Fibroblast of mammary gland (primary cell): ENCODE data around the gene NCR3LG1.

Source experiments
- DNase-seq: peaks from one replicate; pipeline ENCODE4 v3.0.0-alpha.2; 2010; ENCODE audit warnings: low read depth
- H3K4me3 ChIP-seq: 2 replicates; pipeline ENCODE4 v1.5.1; 2011; ENCODE audit warnings: low read depth, mild to moderate bottlenecking, low read length, moderate library complexity; ENCODE audit not compliant: control insufficient read depth
- TF ChIP-seq, protein P1 (sequence below): conservative IDR thresholded peaks from 2 replicates; pipeline ENCODE4 v1.5.1; 2011; ENCODE audit warnings: low read depth, low read length, inconsistent platforms; ENCODE audit not compliant: control insufficient read depth, insufficient read depth

NCR3LG1 gene

DNA sequence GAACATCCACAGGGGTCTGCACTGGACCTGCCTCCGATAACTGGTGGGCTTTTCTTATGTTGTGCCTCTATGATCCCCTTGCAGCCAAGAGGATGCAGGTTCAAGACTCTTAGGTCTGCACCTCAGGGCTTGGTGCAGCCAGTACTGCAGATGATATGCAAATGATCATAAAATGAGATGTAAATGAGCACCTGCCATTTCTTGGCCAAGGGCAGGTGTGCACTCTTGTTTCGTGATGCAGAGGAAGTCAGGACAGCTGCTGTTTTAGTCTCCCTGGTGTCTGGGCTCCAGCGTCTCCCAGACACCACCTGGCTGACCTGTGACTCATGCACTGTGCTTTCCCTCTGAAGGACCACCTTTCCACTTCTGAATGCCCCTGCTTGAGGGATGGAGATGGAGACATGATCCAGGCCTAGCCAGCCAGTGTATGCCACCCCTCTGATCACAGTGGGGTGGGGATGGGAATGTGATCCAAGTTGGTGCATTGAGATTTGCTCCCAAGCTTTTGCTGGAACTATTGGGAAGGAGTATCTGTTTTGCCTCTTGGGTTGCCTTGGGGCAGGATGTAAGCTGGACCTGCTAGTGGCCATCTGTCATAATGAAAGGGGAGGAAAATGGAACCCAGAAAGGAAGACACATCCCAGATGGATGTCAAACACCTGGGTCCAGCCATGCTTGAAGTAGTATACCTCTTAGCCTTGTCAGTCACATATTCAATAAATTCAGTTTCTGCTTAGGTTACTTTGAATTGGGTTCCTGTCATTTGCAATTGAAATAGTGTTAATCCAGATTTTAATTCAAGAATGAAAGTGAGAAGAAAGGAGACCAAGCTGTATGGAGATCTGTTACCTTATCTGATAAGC lies 40.1 kb downstream of the NCR3LG1 start:
- TF ChIP-seq, protein P1, sequence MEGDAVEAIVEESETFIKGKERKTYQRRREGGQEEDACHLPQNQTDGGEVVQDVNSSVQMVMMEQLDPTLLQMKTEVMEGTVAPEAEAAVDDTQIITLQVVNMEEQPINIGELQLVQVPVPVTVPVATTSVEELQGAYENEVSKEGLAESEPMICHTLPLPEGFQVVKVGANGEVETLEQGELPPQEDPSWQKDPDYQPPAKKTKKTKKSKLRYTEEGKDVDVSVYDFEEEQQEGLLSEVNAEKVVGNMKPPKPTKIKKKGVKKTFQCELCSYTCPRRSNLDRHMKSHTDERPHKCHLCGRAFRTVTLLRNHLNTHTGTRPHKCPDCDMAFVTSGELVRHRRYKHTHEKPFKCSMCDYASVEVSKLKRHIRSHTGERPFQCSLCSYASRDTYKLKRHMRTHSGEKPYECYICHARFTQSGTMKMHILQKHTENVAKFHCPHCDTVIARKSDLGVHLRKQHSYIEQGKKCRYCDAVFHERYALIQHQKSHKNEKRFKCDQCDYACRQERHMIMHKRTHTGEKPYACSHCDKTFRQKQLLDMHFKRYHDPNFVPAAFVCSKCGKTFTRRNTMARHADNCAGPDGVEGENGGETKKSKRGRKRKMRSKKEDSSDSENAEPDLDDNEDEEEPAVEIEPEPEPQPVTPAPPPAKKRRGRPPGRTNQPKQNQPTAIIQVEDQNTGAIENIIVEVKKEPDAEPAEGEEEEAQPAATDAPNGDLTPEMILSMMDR = no peak
- DNase-seq = no peak
- no peak overlapping the region for H3K4me3 ChIP-seq

DNA sequence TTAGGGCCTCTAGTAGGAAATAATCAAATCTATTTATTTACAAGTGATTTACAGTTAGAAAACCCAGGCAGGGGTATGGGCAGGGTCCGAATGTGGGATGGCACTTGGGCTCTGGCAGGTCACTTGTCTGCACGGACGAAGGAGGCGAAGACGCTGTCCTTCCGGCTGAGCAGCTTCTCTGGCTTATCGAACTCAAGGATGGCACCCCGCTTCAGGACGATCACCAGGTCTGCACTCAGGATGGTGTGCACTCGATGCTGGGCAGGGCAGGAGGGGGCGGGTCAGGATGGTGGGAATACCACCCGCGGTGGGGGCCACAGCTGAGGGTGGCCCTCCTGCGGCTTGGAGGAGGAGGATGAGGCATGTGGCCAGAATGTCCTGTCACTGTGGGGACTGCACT lies 41.3 kb downstream of the NCR3LG1 start:
- TF ChIP-seq, protein P1 = no peak
- DNase-seq = no peak

DNA sequence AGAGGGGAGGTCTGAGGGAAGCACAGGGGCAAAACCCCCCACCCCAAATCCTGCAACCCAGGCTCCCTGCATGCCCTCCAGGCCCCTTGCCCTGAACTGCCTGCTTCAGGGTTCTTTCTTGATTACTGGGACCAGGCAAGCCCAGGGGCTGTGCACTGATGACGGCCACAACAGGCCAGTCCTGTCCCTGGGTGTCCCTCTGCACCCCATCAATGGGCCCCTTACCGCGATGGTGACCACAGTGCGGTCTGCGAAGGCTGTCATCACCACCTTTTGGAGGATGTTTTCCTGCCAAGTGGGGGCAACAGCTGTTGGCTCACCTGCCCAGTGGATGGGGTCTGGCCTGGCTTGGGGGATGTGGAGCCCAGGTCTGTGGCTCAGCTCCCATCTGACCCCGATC lies 41.9 kb downstream of the NCR3LG1 start:
- TF ChIP-seq, protein P1 = no peak
- DNase-seq = no peak
- H3K4me3 ChIP-seq = no peak overlapping the region

More for the DNA sequence above, 41.3 kb downstream of the NCR3LG1 start:
- no peak overlapping the region for H3K4me3 ChIP-seq

DNA sequence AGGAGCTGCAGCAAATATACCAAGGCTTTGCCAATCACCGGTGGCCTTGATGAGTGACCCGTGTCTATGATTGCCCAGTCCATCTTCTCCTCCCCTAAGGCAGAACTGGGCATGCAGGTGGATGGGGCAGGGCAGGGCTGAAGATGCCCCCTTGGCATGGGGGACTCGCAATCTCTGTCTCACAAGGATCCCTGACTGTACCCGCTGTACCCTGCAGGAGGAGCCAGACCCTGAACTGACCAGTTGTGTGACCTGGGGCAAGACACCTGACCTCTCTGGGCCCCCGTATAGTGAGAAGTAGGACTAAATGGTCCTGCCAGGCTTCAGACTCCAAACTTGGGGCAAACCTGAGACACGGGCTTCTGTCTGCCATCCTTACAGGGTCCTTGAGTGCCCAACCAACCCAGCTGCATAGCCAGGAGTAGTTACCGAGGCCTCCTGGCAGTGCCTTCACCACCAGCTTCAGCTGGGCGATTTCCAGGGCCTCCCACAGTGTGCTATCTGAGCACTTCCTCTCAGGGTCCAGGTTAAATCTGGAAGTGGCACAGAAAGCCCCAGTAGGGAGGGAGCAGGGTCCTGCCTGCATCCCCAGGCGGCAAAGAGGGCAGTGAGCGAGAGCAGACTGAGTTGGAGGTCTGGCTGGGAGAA lies 43.3 kb downstream of the NCR3LG1 start:
- DNase-seq = no peak
- TF ChIP-seq, protein P1 = no peak
- no peak overlapping the region for H3K4me3 ChIP-seq

DNA sequence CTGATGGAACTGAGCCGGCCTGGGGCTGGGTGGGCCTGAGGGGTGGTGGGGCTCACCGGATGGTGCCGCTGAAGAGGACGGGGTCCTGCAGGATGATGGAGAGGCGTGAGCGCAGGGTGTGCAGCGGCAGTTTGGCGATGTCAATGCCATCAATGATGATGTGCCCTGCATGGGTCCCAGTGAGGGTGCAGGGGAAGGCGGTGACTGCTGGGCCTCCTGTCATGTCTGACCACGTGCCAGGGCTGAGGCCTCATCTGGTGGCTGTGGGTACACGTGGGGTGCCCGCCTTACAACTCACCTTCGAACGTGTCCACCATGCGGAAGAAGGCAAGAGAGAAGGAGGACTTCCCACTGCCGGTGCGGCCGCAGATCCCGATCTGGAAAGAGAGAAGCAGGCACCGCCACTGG lies 44.0 kb downstream of the NCR3LG1 start:
- DNase-seq = no peak
- TF ChIP-seq, protein P1 = no peak
- H3K4me3 ChIP-seq = no peak overlapping the region

DNA sequence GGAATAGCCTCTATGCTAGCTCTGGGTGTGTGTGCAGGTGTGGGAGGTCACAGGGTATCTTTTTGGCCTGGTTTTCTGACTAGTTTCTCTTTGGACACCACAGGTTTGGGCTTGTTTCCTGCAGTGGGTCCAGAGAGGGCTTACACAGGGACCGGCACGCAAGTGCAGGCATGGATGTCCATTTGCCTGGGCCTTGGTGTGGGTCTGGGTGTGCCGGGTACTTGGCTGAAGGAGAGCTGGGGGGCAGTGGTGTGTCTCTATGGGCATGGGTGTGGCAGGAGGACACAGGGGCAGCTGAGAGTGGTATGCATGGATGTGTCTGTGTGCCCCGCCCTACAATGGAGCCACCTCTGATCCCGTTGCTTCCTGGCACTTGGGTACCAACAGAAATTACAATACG lies 44.4 kb downstream of the NCR3LG1 start:
- H3K4me3 ChIP-seq = no peak overlapping the region
- no peak for DNase-seq
- TF ChIP-seq, protein P1 = no peak
